NCI-H526 (cell line): Measurements from ENCODE around the gene SNRNP40.
"Not testable (repeated sequence)": the region's sequence is repeated elsewhere in the genome, so short reads cannot be mapped to it uniquely, and the experiment has no call there.

Experiments
- DNase-seq, 2 experiments: peaks; one replicate each; lab custom pipeline; 2025; lab: John Stamatoyannopoulos, UW

Gene SNRNP40

GRCh38 chr1:31282426-31282825, 14.2 kb downstream of the SNRNP40 start:
- DNase-seq: not testable (repeated sequence)

DNA sequence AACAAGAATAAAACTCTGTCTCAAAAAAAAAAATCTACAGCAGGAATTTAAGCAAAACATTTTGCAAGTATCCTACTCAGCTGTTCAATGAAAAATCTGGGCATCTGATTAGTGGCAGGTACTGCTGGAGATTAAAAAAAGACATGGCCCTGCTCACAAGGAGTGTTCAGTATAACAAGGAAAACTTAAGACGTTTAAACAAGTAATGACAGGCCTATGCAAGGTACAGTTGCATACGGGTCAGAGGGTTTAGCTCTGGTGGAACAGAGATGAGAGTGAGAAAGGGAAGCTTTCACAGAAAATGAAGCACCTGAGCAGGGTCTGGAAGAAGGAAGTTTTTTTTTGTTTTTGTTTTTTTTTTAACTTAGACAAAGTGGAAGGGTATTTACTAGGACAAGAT, 23.0 kb downstream of the SNRNP40 start:
- DNase-seq: no peak

- peak; percentile 40 to 57 for DNase-seq
Observed at GRCh38 chr1:31272369-31272768, 24.2 kb downstream of the SNRNP40 start.

DNA sequence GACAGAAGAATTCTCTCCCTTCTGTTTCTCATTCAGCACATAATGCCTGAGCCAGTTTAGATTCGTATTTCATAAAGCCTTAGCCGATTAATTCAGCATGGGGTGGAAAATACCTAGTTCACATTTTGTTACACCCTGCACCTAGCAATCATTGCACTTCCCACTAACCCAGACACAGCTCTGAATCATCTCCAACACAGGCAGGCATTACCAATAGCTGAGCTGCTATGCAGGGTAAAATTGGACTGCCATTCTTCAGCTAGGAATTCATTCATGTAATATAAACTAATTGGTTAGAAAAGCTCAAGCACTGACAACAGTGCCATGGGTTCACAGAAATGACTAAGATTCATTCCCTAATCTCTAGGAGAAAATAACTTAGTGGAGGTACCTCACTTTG, 30.0 kb downstream of the SNRNP40 start:
- DNase-seq: no peak

GRCh38 chr1:31264790-31265386, 31.7 kb downstream of the SNRNP40 start:
- no peak for DNase-seq

- no peak for DNase-seq
Observed at GRCh38 chr1:31263408-31263807, 33.2 kb downstream of the SNRNP40 start.

GRCh38 chr1:31262393-31262792, 34.2 kb downstream of the SNRNP40 start:
- not testable (repeated sequence) for DNase-seq

DNA sequence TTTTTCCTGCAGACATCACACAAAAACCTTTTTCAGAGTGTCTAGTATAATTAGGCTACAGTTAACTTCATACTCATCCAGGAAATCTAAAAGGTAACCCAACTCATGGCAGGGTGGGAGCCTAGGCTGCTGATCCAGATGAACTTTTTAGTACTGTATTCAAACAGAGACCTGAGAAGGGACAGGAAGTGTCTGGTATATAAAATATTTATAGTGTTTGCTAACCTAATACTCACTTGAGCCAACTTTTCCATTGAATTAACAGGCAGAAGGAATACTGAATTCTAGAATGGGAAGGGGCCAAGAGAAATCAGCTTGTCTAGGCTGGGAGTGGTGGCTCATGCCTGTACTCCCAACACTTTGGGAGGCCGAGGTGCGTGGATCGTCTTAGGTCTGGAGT, 34.7 kb downstream of the SNRNP40 start:
- no peak for DNase-seq

DNA sequence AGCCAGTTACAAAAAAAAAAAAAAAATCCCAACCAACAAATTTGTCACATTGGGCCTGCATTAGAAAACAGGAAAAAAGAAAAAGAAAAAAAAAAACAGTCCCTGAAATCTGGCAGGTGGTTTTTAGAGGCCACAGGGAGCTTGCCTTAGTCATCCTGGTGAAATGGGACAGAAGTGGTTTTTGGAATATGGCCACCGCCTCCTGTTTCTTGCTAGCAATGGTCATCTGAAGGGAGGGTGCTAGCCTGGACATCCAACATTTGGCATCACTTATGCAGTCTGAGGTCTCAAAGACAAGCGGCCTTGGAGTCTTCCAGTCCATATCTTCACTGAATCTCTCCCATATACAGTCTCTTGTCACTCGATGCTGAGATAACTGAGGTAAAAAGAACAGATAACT, 36.8 kb downstream of the SNRNP40 start:
- DNase-seq: no peak

GRCh38 chr1:31258581-31258980, 38.0 kb downstream of the SNRNP40 start:
- DNase-seq: no peak

DNA sequence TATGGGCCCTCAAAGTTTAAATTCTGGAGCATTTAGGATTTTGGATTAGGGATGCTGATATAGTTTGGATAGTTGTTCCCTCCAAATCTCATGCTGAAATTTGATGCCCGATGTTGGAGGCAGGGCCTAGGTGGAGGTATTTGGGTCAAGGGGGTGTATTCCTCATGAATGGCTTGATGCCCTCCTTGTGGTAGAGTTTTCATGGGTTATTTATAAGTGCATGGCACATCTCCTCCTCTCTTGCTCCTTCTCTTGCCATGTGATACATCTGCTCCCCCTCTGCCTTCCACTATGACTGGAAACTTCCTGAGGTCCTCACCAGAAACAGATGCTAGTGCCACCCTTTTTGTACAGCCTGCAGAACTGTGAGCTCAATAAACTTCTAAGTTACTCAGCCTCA, 39.4 kb downstream of the SNRNP40 start:
- no peak for DNase-seq

- no peak for DNase-seq
Observed at GRCh38 chr1:31249854-31250253, 46.7 kb downstream of the SNRNP40 start.

DNA sequence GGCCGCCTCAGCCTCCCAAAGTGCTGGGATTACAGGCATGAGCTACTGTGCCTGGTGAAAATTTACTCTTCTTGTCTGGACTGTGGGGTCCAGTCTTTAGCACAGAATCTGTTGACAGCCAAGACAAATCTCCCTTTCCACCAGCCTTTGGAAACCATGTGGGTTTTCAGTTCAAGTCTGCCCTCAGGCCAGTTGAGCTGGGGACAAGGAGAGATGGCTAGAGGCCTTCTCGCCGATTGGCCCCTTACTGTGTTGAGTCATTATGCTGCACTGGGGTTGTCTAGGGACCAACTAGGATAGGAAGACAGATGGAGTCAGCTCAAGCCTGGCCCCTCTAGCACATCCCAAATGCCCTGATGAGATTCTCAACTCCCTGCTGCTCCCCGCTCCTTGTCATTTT, 48.3 kb downstream of the SNRNP40 start:
- no peak for DNase-seq

DNA sequence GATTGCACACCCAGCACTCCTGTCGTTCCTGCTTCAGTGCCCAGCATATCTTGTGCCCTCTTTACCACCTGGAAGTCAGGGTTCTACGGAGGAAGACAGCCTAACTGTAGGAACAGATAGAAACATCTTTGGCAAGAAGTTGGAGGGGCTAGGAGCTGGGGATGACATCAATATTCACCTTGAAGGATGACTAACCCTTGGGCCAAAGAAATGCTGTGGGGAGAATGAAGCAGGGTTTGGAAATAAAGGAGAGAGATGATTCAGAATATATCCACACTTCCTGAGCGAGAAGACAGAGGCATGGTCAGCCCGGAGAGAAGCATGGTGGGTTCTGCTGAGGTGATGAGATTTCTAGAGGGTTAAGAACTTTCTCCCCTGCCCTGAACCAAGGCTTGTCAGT, 52.3 kb downstream of the SNRNP40 start:
- no peak for DNase-seq

GRCh38 chr1:31243501-31244286, 52.9 kb downstream of the SNRNP40 start:
- DNase-seq: peak; percentile 89 to 93

DNA sequence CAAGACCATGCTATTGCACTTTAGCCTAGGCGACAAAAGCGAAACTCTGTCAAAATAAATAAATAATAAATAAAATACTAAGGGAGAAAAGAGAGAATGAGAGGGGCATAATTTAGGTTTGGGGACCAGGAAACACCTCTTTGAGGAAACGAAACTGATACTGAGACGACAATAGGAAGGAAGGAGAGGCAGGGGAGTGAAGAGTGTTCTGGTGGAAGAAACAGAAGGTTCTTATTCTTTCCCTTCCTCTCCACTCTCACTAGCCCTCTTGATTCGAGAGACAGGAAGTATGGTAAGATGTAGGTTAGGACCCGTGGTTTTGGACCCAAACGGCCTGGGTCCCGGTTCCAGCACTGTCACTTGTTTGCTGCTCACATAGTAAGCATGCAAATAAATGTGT, 55.3 kb downstream of the SNRNP40 start:
- no peak for DNase-seq

- peak; percentile 59 to 92 for DNase-seq
Observed at GRCh38 chr1:31239653-31240241, 56.8 kb downstream of the SNRNP40 start, which contains the start of gene NKAIN1. Gene NKAIN1 (minus strand): TSS chr1:31239887. CDS start chr1:31239547, 340 bp downstream.

DNA sequence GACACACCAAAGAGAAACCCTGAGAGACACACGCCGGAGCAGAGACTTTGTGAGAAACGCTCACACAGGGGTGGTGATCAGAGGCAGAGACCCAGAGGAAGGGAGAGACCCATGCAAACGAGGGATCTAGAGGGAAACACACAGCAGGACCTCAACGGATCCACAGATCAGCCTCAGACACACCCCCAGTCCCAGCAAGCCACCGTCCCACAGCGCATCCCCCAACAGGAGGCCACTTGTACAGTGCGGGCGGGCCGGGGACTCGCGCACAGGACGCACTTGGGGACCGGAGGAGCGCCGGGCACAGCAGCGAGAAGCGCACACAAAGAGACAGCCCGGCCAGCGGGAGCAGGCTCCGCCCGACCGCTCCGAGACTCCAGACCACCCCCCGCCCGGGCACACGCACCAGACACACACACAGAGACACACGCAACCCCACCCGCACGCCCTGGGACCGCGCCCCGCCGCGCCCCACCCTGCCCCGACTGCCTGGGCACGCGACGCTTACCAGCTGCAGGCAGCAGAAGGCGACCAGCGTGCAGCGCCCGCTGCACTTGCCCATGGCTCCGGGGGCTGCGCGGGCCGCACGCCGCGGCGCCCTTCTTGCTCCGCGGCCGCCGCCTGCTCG, 57.5 kb downstream of the SNRNP40 start:
- peak; percentile 88 to 94 for DNase-seq

- peak in 1 of 2 experiments; percentile 64 for DNase-seq
Observed at GRCh38 chr1:31238612-31238985, 58.0 kb downstream of the SNRNP40 start.

DNA sequence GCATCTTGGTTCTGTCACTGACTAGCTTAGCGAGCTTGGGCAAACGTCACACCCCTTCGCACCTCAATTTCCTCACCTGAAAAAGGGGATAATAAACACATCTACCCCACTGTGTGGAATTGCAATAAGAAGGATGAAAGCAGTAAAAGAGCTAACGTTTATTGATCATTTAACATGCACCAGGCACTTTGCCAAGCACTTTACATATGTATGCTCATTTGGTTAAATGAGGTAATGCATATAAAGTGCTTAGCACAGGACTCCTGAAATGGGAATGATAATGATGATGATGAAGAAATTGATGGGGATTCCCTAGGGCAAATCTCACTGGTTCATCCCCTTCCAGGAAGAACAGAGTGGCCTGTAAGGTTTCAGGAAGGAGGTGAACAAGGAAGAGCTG, 61.7 kb downstream of the SNRNP40 start:
- DNase-seq: peak; percentile 56 to 67

GRCh38 chr1:31234123-31234708, 62.4 kb downstream of the SNRNP40 start:
- DNase-seq: no peak

- no peak for DNase-seq
Observed at GRCh38 chr1:31232689-31233088, 63.9 kb downstream of the SNRNP40 start.
